Astrocyte (in vitro differentiated cells and primary cell): ENCODE results near the gene KRTAP5-6.

Source experiments
- CTCF ChIP-seq: IDR thresholded peaks from 2 replicates; pipeline ENCODE4 v1.5.1; 2011; ENCODE audit warnings: low read depth, mild to moderate bottlenecking, inconsistent platforms, low read length, moderate library complexity; ENCODE audit not compliant: insufficient read depth
- EZH2 ChIP-seq: IDR thresholded peaks from 2 replicates; pipeline ENCODE4 v1.6.1; 2012; ENCODE audit warnings: mild to moderate bottlenecking, low read length, inconsistent platforms; ENCODE audit not compliant: insufficient read depth

- TF ChIP-seq CTCF (no peak), EZH2 (no peak)
These were observed 4.2 kb upstream of the KRTAP5-6 start for GRCh38 chr11:1692708-1693326.
